ENCODE measurements around the gene MFAP3.

DNA sequence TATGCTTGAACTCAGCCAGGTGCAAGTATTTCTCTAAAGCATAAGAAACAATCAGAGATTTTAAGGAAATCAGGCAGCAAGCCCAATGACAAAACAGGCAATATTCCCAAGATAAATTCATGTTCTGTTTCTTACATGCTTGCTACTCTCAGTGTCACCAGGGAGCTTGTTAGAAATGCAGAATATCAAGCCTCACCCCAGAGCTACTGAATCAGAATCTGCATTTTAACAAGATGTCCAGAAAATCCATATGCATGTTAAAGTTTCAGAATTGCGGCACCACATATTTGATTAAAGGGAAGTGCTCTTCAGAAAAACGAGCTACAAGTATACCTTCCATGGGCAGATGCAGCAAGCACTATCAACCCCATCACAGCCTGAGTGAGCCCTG lies 54.4 kb downstream of the MFAP3 start:
- TF ChIP-seq EP300 (IDR thresholded peaks at IDR 0.05) (no peak), POLR2A (IDR thresholded peaks at IDR 0.05) (no peak), POLR2AphosphoS5 (IDR thresholded peaks at IDR 0.05) (no peak)
- TF ChIP-seq, protein P1, sequence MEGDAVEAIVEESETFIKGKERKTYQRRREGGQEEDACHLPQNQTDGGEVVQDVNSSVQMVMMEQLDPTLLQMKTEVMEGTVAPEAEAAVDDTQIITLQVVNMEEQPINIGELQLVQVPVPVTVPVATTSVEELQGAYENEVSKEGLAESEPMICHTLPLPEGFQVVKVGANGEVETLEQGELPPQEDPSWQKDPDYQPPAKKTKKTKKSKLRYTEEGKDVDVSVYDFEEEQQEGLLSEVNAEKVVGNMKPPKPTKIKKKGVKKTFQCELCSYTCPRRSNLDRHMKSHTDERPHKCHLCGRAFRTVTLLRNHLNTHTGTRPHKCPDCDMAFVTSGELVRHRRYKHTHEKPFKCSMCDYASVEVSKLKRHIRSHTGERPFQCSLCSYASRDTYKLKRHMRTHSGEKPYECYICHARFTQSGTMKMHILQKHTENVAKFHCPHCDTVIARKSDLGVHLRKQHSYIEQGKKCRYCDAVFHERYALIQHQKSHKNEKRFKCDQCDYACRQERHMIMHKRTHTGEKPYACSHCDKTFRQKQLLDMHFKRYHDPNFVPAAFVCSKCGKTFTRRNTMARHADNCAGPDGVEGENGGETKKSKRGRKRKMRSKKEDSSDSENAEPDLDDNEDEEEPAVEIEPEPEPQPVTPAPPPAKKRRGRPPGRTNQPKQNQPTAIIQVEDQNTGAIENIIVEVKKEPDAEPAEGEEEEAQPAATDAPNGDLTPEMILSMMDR (IDR thresholded peaks at IDR 0.05): no peak
